Right ventricle myocardium inferior (tissue), 1 donor: ENCODE results near the gene SEMA4G. TPM values are rescaled to one million over a fixed set of nuclear protein-coding genes. Genes with fewer than 3 reads are reported as not detected.

Experiments used
- ATAC-seq: fragments of 200-7000 bp; cut with Tn5 transposase; one replicate; pipeline ENCODE4 v1.9.1; 2020; ENCODE audit warnings: mild to moderate bottlenecking, moderate library complexity
- DNase-seq: peaks from one replicate; pipeline ENCODE4 v3.0.0; 2021; ENCODE audit errors: missing footprints
- intact Hi-C: fragments of 100-400 bp; cut with DNase I; formaldehyde crosslinking; loops from one replicate; pipeline ENCODE4 v1.11.0; 2022
- total RNA-seq: library from RNA; stranded (reverse); fragmentation: NEBNext Ultra II Directional; extraction: Animal tissue kit (Norgen Biotek cat#: 25700); gene quantifications from one replicate; pipeline ENCODE4 v1.2.1, GENCODE V29; 2021
- donor health status: DM: no; HTN: yes; CAD: no; lungs with severe emphysema.

SEMA4G gene
- total RNA-seq, 1 donor from 2014 or later = 1.5 TPM

DNA sequence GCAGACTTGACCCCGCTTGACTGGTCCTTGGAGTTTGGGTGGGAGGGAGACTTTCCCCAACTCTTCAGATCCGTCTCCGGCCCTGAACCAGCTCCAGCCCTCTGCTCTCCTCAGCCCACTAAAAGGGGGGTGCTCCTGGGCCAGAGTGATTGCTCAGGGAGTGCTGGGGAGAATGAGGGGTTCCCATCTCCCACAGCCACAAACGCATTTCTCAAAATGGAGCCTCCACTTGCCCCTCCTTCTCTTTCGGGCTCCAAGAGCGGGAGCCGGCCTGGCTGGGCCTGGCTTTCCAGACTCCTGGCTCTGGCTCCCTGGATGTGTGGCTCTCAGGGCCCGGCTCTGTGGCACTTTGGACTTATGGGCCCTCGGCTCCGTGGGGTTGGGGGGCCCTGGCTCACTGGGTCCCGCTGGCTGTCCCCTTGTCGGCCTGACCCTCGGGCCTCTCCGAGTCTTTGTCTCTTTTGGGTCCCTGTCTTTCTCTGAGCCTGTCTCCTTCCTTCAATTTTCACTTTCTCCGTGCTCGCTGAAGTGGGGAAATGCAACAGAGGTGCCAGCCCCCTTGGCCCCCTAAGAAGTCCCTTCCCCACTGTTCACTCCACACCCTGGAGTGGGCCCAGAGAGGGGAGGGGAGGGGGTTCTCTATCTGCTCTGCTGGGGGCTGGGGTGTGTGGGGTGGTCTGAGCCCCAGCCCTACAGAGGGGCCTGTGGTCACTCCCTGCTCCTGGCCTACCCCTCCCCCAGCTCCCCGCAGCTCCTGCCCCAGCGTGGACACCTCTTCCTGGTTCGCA is 31.0 kb downstream of the SEMA4G start:
- ATAC-seq (no peak), DNase-seq (no peak)
- intact Hi-C loops = no loop called here

DNA sequence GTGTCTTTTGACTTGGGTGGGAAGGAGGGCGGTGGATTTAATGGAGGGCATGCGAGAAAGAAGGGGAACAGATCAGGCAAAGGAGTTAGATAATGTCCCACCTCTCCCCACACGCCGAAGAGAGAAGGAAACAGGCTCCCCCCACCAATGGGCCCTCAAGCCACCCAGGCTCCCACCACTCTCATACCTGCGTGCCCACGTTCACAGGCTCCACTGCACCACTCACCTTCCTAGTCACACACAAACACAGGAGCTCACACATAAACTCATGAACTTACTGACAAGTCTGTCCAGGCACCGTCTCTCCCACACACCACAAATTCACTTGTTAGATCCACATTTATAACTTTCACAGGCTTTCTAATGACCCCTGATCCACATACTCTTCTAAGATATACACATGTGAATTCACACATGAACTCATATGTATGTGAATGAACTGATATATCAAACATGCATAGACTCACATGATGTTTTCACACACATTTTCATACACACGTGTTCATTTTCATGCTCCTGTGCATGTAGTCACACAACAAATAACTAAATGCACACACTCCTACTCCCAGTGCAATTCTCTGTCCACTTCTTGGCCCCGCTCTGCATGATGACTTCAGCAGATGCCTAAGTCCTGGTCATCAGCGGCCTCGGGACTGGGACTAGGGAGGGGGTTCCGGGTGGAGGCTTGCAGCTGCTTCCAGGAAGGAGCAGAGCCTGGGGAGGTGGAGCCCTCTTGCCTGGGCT is 31.8 kb downstream of the SEMA4G start:
- ATAC-seq = peak; percentile 52
- DNase-seq = peak; percentile 91
- intact Hi-C loops = no loop called here

DNA sequence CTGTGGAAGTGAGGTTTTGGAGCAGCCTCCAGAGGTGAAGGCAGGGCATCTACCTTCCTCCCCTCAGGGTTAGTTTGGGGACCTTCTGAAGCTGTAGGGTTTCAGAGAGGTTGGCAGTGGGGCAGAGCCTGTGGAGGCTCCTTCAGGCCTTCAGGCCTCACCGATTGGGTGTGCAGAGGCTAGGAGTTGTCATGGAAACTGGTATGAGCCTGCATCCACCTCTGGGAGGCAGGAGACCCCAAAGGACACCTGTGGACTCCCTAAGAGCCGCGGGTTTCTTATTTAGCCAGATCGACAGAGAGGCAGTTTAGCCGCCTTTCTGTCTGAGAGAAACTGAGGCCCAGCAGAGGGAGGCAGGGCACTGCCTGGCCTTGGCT is 32.3 kb downstream of the SEMA4G start:
- ATAC-seq (no peak), DNase-seq (no peak)
- intact Hi-C loops = no loop called here

DNA sequence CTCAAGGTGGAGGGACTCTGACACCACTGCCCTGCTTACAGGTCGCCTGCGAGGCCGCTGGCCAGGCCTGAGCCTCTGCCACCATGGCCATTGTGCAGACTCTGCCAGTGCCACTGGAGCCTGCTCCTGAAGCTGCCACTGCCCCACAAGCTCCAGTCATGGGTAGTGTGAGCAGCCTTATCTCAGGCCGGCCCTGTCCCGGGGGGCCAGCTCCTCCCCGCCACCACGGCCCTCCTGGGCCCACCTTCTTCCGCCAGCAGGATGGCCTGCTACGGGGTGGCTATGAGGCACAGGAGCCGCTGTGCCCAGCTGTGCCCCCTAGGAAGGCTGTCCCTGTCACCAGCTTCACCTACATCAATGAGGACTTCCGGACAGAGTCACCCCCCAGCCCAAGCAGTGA is 33.2 kb downstream of the SEMA4G start:
- intact Hi-C loops = no loop called here
- ATAC-seq = no peak
- DNase-seq = no peak

- no peak for DNase-seq
- intact Hi-C loops = no loop called here
Observed at GRCh38 chr10:101003639-101004206, 34.4 kb downstream of the SEMA4G start.

DNA sequence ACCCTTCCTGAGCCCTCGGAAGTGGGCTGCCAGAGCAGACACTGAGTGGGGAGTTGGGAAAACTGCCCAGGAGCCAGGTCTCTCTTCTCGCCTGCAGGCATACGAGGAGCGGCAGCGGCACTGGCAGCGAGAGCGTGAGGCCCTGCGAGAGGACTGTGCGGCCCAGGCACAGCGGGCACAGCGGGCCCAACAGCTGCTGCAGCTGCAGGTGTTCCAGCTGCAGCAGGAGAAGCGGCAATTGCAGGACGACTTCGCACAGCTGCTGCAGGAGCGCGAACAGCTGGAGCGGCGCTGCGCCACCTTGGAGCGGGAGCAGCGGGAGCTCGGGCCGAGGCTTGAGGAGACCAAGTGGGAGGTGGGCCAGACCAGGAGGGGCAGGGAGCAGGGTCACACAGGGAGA is 36.1 kb downstream of the SEMA4G start:
- DNase-seq = no peak
- intact Hi-C loops = no loop called here
- no peak for ATAC-seq

More at GRCh38 chr10:101003639-101004206, 34.4 kb downstream of the SEMA4G start:
- ATAC-seq = no peak

- intact Hi-C loops = no loop called here
- ATAC-seq (no peak), DNase-seq (no peak)
Observed at GRCh38 chr10:101005869-101006567, 36.7 kb downstream of the SEMA4G start.

DNA sequence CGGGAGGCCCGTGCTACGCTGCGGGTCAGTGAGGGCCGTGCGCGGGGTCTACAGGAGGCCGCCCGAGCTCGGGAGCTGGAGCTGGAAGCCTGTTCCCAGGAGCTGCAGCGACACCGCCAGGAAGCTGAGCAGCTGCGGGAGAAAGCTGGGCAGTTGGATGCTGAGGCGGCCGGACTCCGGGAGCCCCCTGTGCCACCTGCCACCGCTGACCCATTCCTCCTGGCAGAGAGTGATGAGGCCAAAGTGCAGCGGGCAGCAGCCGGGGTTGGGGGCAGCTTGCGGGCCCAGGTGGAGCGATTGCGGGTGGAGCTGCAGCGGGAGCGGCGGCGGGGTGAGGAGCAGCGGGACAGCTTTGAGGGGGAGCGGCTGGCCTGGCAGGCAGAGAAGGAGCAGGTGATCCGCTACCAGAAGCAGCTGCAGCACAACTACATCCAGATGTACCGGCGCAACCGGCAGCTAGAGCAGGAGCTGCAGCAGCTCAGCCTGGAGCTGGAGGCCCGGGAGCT is 37.3 kb downstream of the SEMA4G start:
- intact Hi-C loops = no loop called here
- no peak for ATAC-seq
- DNase-seq = no peak

GRCh38 chr10:101007099-101007711 is 37.9 kb downstream of the SEMA4G start:
- no peak for DNase-seq
- ATAC-seq = peak; percentile 29
- intact Hi-C loops = no loop called here

GRCh38 chr10:101007915-101008822 is 38.9 kb downstream of the SEMA4G start:
- intact Hi-C loops = no loop called here
- ATAC-seq = no peak
- peak; percentile 46 for DNase-seq

DNA sequence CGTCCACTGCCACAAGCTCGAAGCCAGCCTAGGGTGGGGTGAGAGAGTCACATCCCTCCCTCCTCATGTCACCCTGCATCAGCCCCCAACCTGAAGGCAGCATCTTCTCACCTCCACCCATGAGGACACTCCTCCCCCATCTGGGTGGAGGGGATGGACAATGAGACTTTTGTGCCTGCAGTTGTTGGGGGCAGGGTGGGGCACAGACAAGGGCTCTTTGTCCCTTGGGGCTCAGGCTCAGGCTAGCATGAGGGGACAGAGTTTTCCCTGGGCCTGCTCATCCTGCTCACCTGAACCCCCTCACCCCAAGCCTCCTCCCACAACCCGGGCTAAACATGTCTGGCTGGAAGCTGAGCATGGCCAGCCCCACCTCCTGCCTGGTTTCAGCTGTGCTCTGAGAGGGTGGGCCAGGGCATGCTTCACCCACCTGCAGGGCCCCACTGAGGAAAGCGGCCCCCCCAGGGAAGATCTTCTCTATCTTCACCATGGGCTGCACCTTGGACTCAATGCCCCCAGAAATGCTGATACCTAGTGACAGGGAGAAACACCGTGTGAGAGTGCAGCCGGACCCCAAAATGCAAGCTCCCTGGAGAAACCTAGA is 39.6 kb downstream of the SEMA4G start:
- ATAC-seq (no peak), DNase-seq (no peak)
- intact Hi-C loops = no loop called here

- intact Hi-C loops = loop anchor here (10.0 kb wide), 1 partner anchor 446 kb away; no protein-coding TSS in a partner anchor
- DNase-seq (no peak), ATAC-seq (no peak)
Observed at GRCh38 chr10:101010329-101010728, 41.0 kb downstream of the SEMA4G start.

GRCh38 chr10:101011517-101012423 is 42.5 kb downstream of the SEMA4G start:
- no peak for ATAC-seq
- DNase-seq = no peak
- intact Hi-C loops = loop anchor here (1.0 to 10.0 kb wide), 2 partner anchors 12 to 447 kb away; partner anchors contain the start of gene LZTS2

GRCh38 chr10:101012525-101013364 is 43.4 kb downstream of the SEMA4G start:
- DNase-seq = peak; percentile 91
- intact Hi-C loops = loop anchor here (1.0 to 10.0 kb wide), 2 partner anchors 13 to 448 kb away; partner anchors contain the start of gene LZTS2
- ATAC-seq = peak; percentile 92

- ATAC-seq (no peak), DNase-seq (no peak)
- intact Hi-C loops = loop anchor here (10.0 kb wide), 1 partner anchor 449 kb away; no protein-coding TSS in a partner anchor
Observed at GRCh38 chr10:101013365-101013825, 44.1 kb downstream of the SEMA4G start.
